ENCODE results near the gene HIRA.

- no peak for TF ChIP-seq CEBPB (IDR thresholded peaks at IDR 0.05)
- no peak for TF ChIP-seq CHD2 (IDR thresholded peaks at IDR 0.05; ENCODE audit: low read length, partially characterized antibody)
- no peak for TF ChIP-seq RCOR1 (IDR thresholded peaks at IDR 0.05; ENCODE audit: low read depth, low read length)
- no peak for TF ChIP-seq HOXA7 (CRISPR knock-in tag; IDR thresholded peaks at IDR 0.05)
These were observed 40.7 kb upstream of the HIRA start for GRCh38 chr22:19472233-19472632.

All from A549 (cell line).